GM18951 (cell line): ENCODE data around the gene HLA-DMA.

ENCODE experiments used
- POLR2A ChIP-seq: IDR thresholded peaks from 4 replicates; pipeline ENCODE4 v1.6.1; 2011; ENCODE audit warnings: mild to moderate bottlenecking; ENCODE audit not compliant: insufficient read length, insufficient read depth; ENCODE audit errors: extremely low read depth
- in situ Hi-C: fragments of 300-500 bp; cut with MboI; formaldehyde crosslinking; loops from one replicate; pipeline ENCODE4 v1.12.0; 2022; ENCODE audit warnings: low sequenced_read_pairs, mixed read lengths, inconsistent platforms; ENCODE audit not compliant: unreplicated experiment

HLA-DMA gene

GRCh38 chr6:32979720-32980487 lies 27.0 kb upstream of the HLA-DMA start:
- TF ChIP-seq POLR2A: peak; percentile 34
- in situ Hi-C loops: no loop called here

GRCh38 chr6:32977953-32978324 lies 25.0 kb upstream of the HLA-DMA start:
- no peak for TF ChIP-seq POLR2A
- in situ Hi-C loops: no loop called here

DNA sequence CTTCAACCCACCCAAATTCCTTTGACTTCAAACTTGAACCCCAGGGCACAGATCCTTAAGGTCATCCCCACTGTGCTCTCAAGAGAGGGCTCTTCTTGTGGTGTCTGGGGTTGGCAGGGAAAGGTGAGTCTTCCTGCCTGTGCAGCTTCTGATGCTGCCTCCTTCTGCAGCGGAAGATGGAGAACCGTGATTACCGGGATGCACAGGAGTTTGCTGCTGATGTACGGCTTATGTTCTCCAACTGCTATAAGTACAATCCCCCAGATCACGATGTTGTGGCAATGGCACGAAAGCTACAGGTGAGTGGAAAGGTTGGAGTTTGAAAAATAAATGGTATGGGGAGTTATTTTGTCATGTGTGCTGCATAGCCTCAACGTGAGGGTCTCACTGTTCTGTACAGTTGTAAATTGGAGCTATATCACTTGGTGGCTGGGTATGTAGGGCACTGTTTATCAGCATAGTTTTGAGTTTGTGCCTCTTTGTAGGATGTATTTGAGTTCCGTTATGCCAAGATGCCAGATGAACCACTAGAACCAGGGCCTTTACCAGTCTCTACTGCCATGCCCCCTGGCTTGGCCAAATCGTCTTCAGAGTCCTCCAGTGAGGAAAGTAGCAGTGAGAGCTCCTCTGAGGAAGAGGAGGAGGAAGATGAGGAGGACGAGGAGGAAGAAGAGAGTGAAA lies 24.5 kb upstream of the HLA-DMA start:
- in situ Hi-C loops: no loop called here

GRCh38 chr6:32976334-32977069 lies 23.6 kb upstream of the HLA-DMA start:
- in situ Hi-C loops: no loop called here
- TF ChIP-seq POLR2A: no peak

More for the DNA sequence above, 24.5 kb upstream of the HLA-DMA start:
- no peak for TF ChIP-seq POLR2A

- TF ChIP-seq POLR2A: no peak
- in situ Hi-C loops: no loop called here
These were observed 23.0 kb upstream of the HLA-DMA start for GRCh38 chr6:32975886-32976285.

DNA sequence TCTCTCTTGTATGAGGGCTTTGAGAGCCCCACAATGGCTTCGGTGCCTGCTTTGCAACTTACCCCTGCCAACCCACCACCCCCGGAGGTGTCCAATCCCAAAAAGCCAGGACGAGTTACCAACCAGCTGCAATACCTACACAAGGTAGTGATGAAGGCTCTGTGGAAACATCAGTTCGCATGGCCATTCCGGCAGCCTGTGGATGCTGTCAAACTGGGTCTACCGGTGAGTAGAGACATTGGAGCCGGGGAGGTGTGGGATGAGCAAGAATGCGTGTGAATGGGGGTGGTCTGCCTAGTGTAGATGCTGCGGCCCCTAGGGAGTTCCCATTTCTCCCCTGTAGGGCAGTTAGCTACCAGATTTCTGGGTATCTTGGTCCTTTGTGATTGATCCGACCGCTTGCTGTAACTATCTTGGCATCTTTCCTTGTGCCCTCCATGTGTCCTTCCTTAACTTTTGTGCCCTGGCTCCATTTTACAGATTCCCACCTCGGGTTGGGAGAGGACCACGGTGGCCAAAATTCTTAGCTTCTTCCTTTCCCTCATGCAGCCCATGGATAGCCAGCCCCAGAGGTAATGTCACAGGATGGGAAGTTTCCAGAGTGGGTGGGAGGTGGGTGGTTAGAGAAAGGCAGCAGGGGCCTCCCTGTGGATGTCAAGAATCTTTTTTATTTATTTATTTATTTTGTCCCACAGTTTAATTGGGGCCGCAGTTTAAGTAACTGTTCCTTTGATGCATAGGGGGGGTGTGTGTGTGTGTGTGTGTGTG lies 21.8 kb upstream of the HLA-DMA start:
- TF ChIP-seq POLR2A: no peak
- in situ Hi-C loops: loop anchor here (5.0 kb wide), 1 partner anchor 87 kb away; no protein-coding TSS in a partner anchor

DNA sequence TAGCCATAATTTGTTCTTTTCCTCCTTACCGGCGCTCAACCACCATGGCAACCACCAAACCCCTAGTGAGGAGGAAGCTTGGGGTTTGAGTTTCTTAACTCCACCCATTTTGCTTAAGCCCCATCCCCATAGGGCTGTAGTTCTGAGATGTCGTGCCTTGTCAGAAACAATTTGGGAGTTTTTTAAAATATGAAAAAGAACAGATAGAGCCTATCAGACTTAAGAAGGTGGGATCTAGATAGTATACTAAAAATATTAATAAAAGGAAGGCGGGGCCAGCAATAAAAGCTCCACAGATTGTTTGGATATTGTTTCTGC lies 21.1 kb upstream of the HLA-DMA start:
- no peak for TF ChIP-seq POLR2A
- in situ Hi-C loops: loop anchor here (5.0 kb wide), 1 partner anchor 87 kb away; no protein-coding TSS in a partner anchor

DNA sequence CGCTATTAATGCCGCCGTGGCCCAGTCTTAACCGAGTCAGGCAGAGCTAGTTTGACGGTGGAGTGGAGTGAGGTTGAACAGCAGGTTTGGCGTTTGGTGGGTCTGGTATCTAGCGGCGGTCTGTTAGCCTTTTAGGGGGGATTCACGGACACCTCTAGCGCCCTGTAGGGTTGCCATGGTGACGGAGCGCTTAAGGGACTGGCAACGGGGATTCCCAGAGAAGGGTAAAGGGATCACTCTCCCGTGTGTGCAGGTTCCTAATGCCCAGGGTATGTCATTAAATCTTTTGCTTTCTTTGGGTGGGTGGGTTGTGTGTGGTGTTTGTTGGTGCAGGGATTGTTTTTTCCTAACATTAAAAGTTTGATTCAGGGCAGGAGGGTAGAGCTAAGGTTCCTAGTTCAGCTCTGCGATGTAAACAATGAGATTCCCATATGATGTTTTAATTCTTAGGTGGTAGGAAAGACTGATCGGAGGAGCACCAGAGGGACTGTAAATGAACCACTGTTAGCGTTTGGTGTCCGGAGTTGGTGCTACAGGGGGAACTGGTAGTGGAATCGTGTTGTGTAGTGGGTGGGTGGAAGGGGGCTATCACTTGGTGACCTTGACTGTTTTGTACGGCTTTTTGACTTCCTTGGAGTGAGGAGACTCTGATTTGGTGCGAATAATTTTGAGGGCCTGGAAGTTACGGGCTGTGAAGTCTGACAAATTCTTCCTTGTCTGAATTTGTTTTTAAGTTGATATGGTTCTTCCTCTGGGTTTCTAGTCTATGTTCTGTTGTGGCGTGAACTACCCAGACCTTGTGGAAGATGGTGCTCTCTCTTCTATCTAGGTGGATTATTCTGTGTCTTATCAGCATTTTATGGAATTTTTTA lies 20.5 kb upstream of the HLA-DMA start:
- in situ Hi-C loops: loop anchor here (5.0 kb wide), 1 partner anchor 86 kb away; no protein-coding TSS in a partner anchor
- no peak for TF ChIP-seq POLR2A

- no peak for TF ChIP-seq POLR2A
- in situ Hi-C loops: loop anchor here (5.0 kb wide), 1 partner anchor 85 kb away; no protein-coding TSS in a partner anchor
These were observed 19.7 kb upstream of the HLA-DMA start for GRCh38 chr6:32972353-32973143.

DNA sequence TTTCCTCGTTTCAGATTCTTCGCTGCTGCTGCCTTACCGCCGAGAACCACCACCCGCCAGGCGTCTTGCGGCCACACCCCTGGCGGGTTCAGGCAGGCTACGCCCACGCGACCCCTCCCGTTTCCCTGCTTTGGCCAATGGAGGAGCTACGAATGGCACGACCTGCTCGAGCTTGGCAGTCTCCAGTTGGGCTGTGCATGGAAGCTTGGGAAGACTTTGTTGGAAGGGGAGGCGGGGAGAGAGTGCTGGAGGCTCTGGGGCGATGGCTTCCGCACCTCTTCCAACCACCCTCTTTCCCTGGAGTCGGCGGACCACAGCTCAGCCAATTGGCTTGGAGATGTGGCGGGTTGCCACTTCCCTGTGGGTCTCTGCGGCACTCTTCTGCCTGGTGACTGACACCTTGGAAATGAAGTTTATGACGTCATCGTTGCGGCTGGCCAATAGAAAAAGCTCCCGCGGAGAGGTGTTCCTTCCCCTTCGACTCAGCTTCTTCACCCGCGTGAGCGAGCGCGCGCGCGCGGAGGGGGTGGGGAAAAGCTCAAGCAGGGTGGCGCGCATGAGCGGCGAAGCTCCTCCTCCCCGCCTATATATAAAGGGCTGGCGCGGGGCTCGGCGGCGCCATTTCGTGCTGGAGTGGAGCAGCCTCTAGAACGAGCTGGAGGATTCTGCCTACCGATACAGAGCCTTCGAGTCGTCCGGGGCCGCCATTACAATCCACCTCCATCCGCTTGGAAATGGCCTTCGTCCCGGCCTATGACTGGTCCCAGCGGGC lies 18.9 kb upstream of the HLA-DMA start:
- in situ Hi-C loops: loop anchor here (5.0 kb wide), 1 partner anchor 84 kb away; no protein-coding TSS in a partner anchor
- TF ChIP-seq POLR2A: peak; percentile 100

DNA sequence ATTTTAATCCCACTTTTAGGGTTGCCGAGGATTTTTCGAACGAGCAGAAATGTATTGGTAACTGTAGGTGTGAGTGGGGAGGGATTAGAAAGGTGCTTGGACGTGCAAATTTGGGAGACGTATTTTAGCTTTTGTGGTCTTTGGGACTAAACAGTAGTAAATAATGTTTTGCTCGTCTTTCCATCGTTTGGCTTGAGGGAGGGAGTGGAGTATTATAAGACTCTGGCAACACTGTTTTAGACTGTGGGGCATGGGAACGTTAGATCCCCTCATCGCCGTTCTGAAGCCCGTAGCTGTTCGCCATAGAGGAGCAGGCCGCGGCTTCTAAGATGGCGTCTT lies 18.3 kb upstream of the HLA-DMA start:
- no peak for TF ChIP-seq POLR2A
- in situ Hi-C loops: loop anchor here (5.0 kb wide), 1 partner anchor 84 kb away; no protein-coding TSS in a partner anchor
